Coronary artery (tissue), 2 donors: ENCODE measurements around the gene ATOX1.
"Not testable (repeated sequence)": the region's sequence is repeated elsewhere in the genome, so short reads cannot be mapped to it uniquely, and the experiment has no call there.

Experiments
- DNase-seq: peaks from one replicate; pipeline ENCODE4 v3.0.0-alpha.2; 2017; ENCODE audit warnings: low spot score
- H3K27ac ChIP-seq, 2 donors: fragments of 200-600 bp; sonication (generic); one replicate each; pipeline ENCODE4 v1.5.1; 2016 to 2019
- H3K4me3 ChIP-seq: fragments of 200-600 bp; sonication (generic); 2 replicates; pipeline ENCODE4 v1.5.1; 2016; ENCODE audit warnings: mild to moderate bottlenecking, moderate library complexity
- CTCF ChIP-seq: fragments of 200-600 bp; sonication (generic); IDR thresholded peaks from one replicate; pipeline ENCODE4 v1.5.1; 2019; ENCODE audit warnings: antibody characterized with exemption

Gene ATOX1

GRCh38 chr5:151700296-151700695 lies 58.1 kb downstream of the ATOX1 start:
- no peak overlapping the region for H3K4me3 ChIP-seq
- TF ChIP-seq CTCF = no peak
- no peak overlapping the region for H3K27ac ChIP-seq
- DNase-seq = no peak

GRCh38 chr5:151699071-151699901 lies 59.1 kb downstream of the ATOX1 start:
- no peak for TF ChIP-seq CTCF
- H3K4me3 ChIP-seq = peak overlapping the region; percentile 11
- peak; percentile 90 for DNase-seq
- peak overlapping the region; percentile 79 to 88 for H3K27ac ChIP-seq

GRCh38 chr5:151698081-151698480 lies 60.4 kb downstream of the ATOX1 start:
- DNase-seq, H3K4me3 ChIP-seq: not testable (repeated sequence)
- H3K27ac ChIP-seq = peak overlapping the region; percentile 79 to 88

- no peak for TF ChIP-seq CTCF
- peak; percentile 72 for DNase-seq
- H3K27ac ChIP-seq = peak overlapping the region; percentile 68 to 79
- no peak overlapping the region for H3K4me3 ChIP-seq
These were observed 61.0 kb downstream of the ATOX1 start for GRCh38 chr5:151697452-151697851.

- H3K4me3 ChIP-seq = peak overlapping the region; percentile 51
- H3K27ac ChIP-seq = peak overlapping the region; percentile 79 to 90
- peak; percentile 91 for DNase-seq
- TF ChIP-seq CTCF = no peak
These were observed 61.9 kb downstream of the ATOX1 start for GRCh38 chr5:151696470-151697061.

- TF ChIP-seq CTCF = no peak
- Histone ChIP-seq H3K4me3 (no peak overlapping the region), H3K27ac (peak overlapping the region; percentile 79 to 90)
- DNase-seq = no peak
These were observed 63.0 kb downstream of the ATOX1 start for GRCh38 chr5:151695464-151695863.

- TF ChIP-seq CTCF = no peak
- H3K27ac ChIP-seq = peak overlapping the region in 1 of 2 donors; percentile 26
- H3K4me3 ChIP-seq = no peak overlapping the region
- DNase-seq = no peak
These were observed 64.4 kb downstream of the ATOX1 start for GRCh38 chr5:151694035-151694485.
